Loucy (cell line): ENCODE measurements around the gene TMEM163.

Source experiments
- H2AFZ ChIP-seq: fragments of 200-600 bp; sonication (generic); 2 replicates; pipeline ENCODE4 v1.6.0; 2016; ENCODE audit warnings: antibody characterized with exemption, mild to moderate bottlenecking, low read length, moderate library complexity
- H3F3A ChIP-seq: fragments of 200-600 bp; 2 replicates; pipeline ENCODE4 v1.6.0; 2016; ENCODE audit warnings: antibody characterized with exemption, low read depth, mild to moderate bottlenecking
- H3K27me3 ChIP-seq: fragments of 200-600 bp; sonication (generic); 2 replicates; pipeline ENCODE4 v1.6.1; 2014; ENCODE audit warnings: low read length, mild to moderate bottlenecking; ENCODE audit not compliant: insufficient read depth, poor library complexity, severe bottlenecking
- H3K36me3 ChIP-seq: fragments of 200-600 bp; sonication (generic); 2 replicates; pipeline ENCODE4 v1.6.1; 2016; ENCODE audit warnings: low read length; ENCODE audit not compliant: insufficient read depth
- H3K4me1 ChIP-seq: fragments of 200-600 bp; sonication (generic); 2 replicates; pipeline ENCODE4 v1.5.1; 2014; ENCODE audit warnings: low read length, mild to moderate bottlenecking; ENCODE audit not compliant: insufficient read depth, poor library complexity, severe bottlenecking
- H3K4me2 ChIP-seq: fragments of 200-600 bp; sonication (generic); 2 replicates; pipeline ENCODE4 v1.6.0; 2014; ENCODE audit warnings: antibody characterized with exemption, low read length, low read depth, mild to moderate bottlenecking; ENCODE audit not compliant: poor library complexity, severe bottlenecking
- H3K4me3 ChIP-seq: fragments of 200-600 bp; sonication (generic); 2 replicates; pipeline ENCODE4 v1.5.1; 2014; ENCODE audit warnings: low read length, mild to moderate bottlenecking, mixed read lengths; ENCODE audit not compliant: poor library complexity, severe bottlenecking
- H3K79me2 ChIP-seq: fragments of 200-600 bp; sonication (generic); 2 replicates; pipeline ENCODE4 v1.6.1; 2014; ENCODE audit warnings: low read length; ENCODE audit not compliant: insufficient read depth
- H3K9ac ChIP-seq: fragments of 200-600 bp; sonication (generic); 2 replicates; pipeline ENCODE4 v1.6.0; 2014; ENCODE audit warnings: mild to moderate bottlenecking, low read depth, low read length, moderate library complexity; ENCODE audit not compliant: poor library complexity, severe bottlenecking
- H3K9me2 ChIP-seq: fragments of 200-600 bp; sonication (generic); replicated peaks from 2 replicates; pipeline ENCODE4 v1.6.1; 2016; ENCODE audit warnings: low read depth, low read length, mixed read lengths
- H3K9me3 ChIP-seq: fragments of 200-600 bp; sonication (generic); 2 replicates; pipeline ENCODE4 v1.6.1; 2014; ENCODE audit warnings: mild to moderate bottlenecking, antibody characterized with exemption, low read length, low read depth; ENCODE audit not compliant: insufficient read depth
- H4K20me1 ChIP-seq: fragments of 200-600 bp; sonication (generic); 2 replicates; pipeline ENCODE4 v1.6.0; 2014; ENCODE audit warnings: antibody characterized with exemption, low read length, mild to moderate bottlenecking; ENCODE audit not compliant: insufficient read depth, poor library complexity, severe bottlenecking
- EZH2phosphoT487 ChIP-seq: fragments of 200-600 bp; IDR thresholded peaks from 2 replicates; pipeline ENCODE4 v1.6.1; 2018; ENCODE audit warnings: antibody characterized with exemption, mild to moderate bottlenecking, moderate library complexity, borderline replicate concordance
- TF ChIP-seq, protein P1 (sequence below): fragments of 200-600 bp; sonication (generic); conservative IDR thresholded peaks from 2 replicates; pipeline ENCODE4 v1.5.1; 2014; ENCODE audit warnings: mild to moderate bottlenecking, antibody characterized with exemption, low read length

TMEM163 gene

DNA sequence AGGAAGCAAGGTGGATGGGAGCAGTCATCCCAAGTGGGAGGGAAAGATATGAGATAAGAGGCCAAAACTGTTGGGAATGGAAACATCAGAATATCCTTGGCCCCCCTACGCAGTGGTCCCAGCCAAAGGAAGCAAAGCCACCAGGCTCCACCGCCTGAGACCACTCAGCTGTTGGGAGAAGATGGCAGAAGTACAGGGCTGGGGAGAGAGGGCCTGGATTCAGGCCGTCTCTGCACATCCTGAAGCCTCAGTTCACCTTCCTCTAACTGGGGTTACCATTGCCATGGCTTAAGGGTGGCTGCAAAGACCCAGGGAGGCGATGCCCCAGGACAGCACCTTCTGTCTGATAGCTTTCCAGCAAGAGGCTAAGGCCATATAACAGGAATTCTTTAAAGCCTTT is 271.1 kb downstream of the TMEM163 start:
- Histone ChIP-seq H3F3A (no peaks in the 10 kb centered on the region), H2AFZ (no peak overlapping the region), H3K4me1 (no peaks in the 10 kb centered on the region), H3K36me3 (peaks cover 46% of the 10 kb centered on the region; the same call in 1 of the 2 replicates), H3K9ac (no peak overlapping the region), H3K4me2 (no peak overlapping the region), H3K9me3 (no peaks in the 10 kb centered on the region), H3K9me2 (no peaks in the 10 kb centered on the region), H3K79me2 (no peaks in the 10 kb centered on the region), H3K27me3 (no peaks in the 10 kb centered on the region), H4K20me1 (no peaks in the 10 kb centered on the region), H3K4me3 (no peak overlapping the region)
- no peak for TF ChIP-seq EZH2phosphoT487
- TF ChIP-seq, protein P1, sequence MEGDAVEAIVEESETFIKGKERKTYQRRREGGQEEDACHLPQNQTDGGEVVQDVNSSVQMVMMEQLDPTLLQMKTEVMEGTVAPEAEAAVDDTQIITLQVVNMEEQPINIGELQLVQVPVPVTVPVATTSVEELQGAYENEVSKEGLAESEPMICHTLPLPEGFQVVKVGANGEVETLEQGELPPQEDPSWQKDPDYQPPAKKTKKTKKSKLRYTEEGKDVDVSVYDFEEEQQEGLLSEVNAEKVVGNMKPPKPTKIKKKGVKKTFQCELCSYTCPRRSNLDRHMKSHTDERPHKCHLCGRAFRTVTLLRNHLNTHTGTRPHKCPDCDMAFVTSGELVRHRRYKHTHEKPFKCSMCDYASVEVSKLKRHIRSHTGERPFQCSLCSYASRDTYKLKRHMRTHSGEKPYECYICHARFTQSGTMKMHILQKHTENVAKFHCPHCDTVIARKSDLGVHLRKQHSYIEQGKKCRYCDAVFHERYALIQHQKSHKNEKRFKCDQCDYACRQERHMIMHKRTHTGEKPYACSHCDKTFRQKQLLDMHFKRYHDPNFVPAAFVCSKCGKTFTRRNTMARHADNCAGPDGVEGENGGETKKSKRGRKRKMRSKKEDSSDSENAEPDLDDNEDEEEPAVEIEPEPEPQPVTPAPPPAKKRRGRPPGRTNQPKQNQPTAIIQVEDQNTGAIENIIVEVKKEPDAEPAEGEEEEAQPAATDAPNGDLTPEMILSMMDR: no peak

DNA sequence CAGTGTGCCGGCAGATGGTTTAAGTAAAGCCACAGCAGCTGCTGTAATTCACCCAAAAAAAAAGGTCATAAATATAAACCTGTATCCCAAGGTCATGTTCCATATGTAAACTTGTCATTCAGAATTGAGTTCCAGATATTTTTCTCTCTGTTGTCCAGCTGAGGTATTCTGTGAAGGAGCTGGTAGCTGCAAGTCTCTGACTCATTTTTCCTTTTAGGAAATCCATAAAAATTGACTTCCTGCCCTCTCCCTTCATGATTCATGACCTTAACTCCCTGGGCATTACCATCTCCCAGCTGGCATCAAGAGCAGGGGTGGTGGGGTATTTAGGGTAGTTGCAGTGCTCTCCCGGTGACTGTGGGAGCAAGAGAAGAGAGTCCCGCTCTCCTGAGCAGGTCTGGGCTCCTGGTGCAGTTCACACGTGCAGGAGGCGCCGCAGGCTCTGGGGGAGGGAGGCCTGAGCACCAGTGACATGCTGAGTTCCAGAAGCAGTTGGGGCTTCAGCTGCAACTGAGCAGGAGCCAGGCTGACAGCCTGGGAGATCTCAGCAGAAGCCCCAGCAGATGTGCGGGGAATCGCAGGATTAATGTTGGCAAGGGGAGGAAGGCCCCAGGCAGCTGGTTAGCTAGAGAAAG is 272.3 kb downstream of the TMEM163 start:
- H3K9ac ChIP-seq: no peak overlapping the region
- H3K9me3 ChIP-seq: no peaks in the 10 kb centered on the region
- H3K36me3 ChIP-seq: peaks cover 53% of the 10 kb centered on the region; the same call in 1 of the 2 replicates
- H3K9me2 ChIP-seq: no peaks in the 10 kb centered on the region
- H2AFZ ChIP-seq: no peak overlapping the region
- H3K4me3 ChIP-seq: no peak overlapping the region
- H3K4me1 ChIP-seq: no peaks in the 10 kb centered on the region
- H3K27me3 ChIP-seq: no peaks in the 10 kb centered on the region
- H4K20me1 ChIP-seq: no peaks in the 10 kb centered on the region
- no peak overlapping the region for H3K4me2 ChIP-seq
- no peaks in the 10 kb centered on the region for H3F3A ChIP-seq
- no peak for TF ChIP-seq EZH2phosphoT487
- TF ChIP-seq, protein P1: no peak
- H3K79me2 ChIP-seq: no peaks in the 10 kb centered on the region

DNA sequence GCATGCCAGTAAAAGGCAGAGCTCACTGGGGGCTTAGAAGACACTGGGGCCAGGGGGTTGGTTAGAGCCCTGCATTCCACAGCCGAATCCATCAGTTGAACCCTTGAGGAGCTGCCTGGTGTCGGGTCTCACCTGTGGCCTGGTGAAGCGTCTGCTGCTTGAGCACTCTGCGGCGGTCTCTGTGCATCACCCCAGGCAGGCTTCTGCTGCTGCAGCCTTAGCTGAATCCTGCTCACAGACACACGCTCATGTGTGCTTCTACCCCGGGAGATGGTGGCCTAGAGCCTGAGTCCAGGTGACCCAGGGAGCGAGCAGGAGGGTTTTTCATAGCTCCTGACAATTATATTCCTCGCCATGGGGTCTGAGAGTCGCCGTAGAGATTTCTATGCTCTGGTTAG is 272.8 kb downstream of the TMEM163 start:
- H3K4me2 ChIP-seq: no peak overlapping the region
- no peak overlapping the region for H2AFZ ChIP-seq
- H3K27me3 ChIP-seq: no peaks in the 10 kb centered on the region
- H4K20me1 ChIP-seq: no peaks in the 10 kb centered on the region
- H3K9me3 ChIP-seq: no peaks in the 10 kb centered on the region
- no peak for TF ChIP-seq EZH2phosphoT487
- TF ChIP-seq, protein P1: no peak
- H3K9me2 ChIP-seq: no peaks in the 10 kb centered on the region
- H3K36me3 ChIP-seq: peaks cover 53% of the 10 kb centered on the region; the same call in 1 of the 2 replicates
- no peak overlapping the region for H3K9ac ChIP-seq
- H3K79me2 ChIP-seq: no peaks in the 10 kb centered on the region
- H3K4me3 ChIP-seq: no peak overlapping the region
- H3F3A ChIP-seq: no peaks in the 10 kb centered on the region
- H3K4me1 ChIP-seq: no peaks in the 10 kb centered on the region
